SW480 (cell line): ENCODE data around the gene SETDB1.
A peak's percentile ranks its signal among the peaks of the same experiment; 100 is the strongest.

Source experiments
- DNase-seq: peaks from one replicate; pipeline ENCODE4 v3.0.0-alpha.2; 2016; ENCODE audit warnings: low spot score

SETDB1 gene

GRCh38 chr1:150976401-150976821, 50.2 kb downstream of the SETDB1 start:
- DNase-seq: no peak

DNA sequence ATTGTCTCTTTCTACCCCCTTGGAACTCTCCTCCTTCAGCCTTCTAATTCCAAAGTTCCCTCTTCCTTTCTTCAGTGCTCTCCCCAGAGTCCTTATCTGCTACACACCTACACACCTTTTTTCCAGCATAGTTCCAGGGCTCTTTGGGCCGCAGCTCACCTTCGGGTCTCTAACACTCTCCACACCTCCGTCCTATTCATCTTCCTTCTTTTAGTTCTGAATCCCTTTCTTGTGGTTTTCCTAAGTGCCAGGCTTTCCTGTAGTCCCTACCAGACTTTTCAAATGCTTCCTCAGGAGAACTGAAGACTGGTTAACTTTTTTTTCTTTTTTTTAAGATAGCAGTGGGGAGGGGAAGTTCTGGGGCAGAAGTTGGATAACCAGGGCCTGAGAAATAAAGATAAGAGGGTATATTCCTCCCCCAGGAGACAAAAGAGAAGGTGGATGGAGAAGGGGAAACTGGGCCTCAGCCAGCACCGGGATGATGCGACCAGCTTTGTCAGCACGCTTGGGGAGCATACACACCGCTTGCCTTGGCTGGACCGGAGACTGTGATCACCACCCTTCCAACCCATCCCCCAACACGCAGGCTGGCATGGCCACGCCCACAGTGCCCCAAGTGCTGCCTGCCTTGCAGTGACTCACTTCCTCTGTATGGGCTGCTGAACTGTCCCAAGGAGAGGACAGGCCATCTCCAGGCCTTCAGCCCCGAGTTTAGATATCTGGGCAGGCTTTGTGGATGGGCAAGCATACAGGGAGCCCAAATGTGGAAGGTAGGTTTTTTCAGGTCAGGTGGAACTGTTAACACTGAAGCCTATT, 50.9 kb downstream of the SETDB1 start:
- peak; percentile 91 for DNase-seq

DNA sequence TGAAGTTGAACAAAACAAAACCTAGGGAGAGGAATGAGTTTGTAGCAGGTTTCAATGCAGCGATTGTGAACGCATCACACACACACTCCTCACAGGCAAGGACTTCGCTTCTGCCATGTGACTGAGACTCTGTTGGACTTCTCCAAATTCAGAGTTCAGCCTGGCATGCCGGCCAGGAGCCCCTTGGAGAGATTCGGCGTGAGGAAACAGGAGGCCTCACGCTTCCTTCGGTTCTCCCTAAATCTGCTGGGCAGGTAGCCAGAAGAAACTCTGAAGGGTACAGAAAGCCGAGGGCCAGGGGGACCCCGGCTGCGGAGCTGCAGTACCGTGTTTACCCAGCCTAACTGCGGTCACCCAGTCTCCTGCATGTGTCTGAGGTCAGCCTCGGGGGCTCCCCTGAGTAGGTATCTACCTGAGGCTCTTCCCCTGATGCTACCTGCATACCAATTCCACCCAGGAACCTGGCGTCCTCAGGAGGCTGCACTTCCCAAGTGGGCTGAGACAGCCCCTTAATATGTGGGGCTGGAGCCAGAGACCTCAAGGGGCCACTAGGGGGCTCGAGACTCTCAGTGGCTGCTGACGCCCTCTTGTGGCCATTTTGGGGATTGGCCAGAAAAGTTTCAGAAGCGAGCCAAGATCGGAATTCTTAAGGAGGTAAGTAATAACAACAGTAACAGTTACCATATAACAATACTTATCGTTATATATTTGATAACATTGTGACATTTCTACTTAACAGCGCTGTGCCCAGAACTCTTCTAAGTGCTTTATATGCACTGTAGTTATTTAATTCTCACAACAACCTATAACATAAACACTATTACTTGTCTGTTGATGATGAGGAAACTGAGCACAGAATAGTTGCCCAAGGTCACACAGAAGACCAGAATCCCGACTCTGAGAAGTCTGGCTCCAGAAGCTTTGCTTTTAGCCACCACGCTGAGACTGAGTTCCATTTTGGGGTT, 53.2 kb downstream of the SETDB1 start:
- DNase-seq: peak; percentile 63

DNA sequence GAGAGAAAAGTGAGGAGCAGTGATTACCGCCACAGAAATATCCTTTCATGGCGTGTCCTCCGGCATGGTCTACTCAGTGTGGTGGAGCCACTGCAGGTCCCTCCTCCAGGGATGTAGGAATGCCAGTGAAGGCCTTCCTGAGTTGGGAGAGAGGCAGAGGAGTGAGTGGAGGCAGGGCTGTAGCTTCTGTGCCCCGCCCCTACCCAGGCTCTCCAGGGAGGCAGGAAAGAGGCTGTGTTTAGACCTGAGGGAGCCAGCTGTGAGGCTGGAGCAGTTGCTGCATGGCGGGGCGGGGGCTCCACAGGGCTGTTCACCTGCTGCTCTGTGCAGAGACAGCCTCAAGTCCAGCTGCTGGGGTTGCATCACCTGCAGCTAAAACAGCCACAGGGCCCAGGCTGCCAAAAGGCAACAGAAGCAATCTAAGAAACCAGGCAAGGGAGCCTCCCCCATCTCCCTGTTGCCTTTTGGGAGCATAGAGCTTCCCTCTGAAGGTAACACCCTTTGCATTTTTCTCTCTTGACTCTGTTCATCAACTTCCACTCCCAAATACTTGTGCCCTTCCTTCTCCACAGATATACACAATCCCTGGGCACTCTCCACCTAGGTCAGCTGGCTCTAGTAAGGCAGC, 55.1 kb downstream of the SETDB1 start:
- peak; percentile 59 for DNase-seq

DNA sequence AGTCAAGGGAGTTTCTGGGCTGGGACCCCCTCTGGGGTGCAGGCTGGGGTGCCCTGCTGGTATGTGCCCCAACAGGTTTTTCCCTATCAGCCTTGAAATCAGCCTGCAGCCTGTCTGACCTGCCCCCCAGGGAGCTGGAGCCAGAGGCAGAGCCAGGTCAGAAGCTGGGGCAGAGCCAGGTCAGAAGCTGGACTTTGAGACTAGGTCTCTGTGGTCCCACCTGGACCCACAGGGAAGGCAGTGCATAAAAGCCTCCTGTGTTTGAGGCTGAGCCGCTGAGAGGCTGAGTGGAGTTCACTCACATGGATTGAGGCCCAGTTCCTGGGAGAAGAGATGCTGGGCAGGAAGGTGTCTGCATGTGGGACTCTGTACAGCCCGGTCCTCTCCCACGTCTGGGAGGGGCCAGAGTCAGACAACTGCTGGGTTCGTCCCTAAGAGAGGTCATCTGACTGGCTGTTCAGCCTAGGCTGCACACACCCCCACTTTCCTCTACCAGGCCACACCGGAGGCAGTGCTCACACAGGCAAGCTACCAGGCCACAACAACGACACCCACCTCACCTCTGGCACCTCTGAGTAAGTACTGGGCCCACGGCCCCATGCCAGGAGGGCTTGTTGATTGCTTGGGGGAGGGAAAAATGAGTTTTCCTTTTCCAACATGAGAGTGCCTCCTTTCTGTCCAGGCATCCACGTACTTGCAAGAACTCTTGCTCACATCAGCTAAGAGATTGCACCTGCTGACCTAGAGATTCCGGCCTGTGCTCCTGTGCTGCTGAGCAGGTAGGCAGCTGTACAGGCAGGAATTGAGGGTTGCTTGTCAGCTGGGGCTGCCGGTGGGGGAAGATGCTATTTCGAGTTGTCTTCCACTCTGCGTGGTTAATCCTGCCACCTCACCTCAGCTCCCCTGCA, 55.9 kb downstream of the SETDB1 start, which contains the start of gene ANXA9:
ANXA9 (plus strand) TSS at position 488 of the 908 bp plus-strand sequence. CDS start 814 bp downstream, outside the sequence.
- peak; percentile 76 for DNase-seq

- DNase-seq: peak; percentile 57
These were observed 59.1 kb downstream of the SETDB1 start for GRCh38 chr1:150985179-150985825.

DNA sequence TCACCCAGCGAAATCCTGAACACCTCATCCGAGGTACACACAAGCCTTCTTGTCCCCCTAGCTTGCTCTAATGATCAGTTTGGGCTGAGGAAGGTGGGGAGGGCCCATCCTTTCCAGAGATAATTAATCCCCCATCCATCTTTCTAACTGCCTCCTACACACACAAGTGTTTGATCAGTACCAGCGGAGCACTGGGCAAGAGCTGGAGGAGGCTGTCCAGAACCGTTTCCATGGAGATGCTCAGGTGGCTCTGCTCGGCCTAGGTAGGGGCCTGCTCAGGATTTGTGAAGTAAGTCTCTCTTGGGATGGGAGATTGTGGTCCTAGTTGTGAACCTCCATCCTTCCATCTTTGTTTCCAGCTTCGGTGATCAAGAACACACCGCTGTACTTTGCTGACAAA, 61.8 kb downstream of the SETDB1 start:
- no peak for DNase-seq

GRCh38 chr1:150992626-150993025, 66.5 kb downstream of the SETDB1 start:
- no peak for DNase-seq

DNA sequence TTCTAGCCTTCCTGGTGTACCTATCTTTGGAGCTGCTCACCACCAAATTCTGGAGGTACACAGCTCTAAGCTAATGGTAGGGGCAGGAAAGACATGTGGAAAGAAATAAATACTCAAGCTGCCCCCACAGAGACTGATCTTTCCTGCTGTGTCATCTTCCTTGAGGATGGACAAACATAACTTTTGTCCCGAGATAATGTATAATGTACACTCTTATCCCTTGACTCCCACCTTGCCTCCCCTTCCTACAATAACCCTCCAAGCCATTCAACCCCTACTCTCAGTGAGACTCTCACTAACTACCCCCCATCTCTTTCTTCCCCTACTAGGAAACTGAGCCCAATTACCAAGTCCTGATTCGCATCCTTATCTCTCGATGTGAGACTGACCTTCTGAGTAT, 68.1 kb downstream of the SETDB1 start:
- no peak for DNase-seq

DNA sequence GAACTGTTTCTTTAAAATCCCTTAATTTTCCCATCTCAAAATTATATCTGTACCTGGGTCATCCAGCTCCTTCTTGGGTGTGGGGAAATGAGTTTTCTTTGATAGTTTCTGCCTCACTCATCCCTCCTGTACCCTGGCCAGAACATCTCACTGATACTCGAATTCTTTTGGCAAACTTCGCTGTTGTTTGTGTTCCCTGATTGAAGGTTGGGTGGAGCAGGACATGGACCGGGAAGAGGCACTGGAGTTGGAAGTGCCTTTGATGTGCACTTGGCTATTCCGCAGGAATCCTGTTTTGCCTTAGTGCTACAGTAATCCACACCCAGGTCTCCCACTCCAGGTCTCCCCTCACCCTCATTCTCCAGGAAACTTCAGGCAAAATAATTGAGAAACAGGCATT, 69.3 kb downstream of the SETDB1 start:
- no peak for DNase-seq

DNA sequence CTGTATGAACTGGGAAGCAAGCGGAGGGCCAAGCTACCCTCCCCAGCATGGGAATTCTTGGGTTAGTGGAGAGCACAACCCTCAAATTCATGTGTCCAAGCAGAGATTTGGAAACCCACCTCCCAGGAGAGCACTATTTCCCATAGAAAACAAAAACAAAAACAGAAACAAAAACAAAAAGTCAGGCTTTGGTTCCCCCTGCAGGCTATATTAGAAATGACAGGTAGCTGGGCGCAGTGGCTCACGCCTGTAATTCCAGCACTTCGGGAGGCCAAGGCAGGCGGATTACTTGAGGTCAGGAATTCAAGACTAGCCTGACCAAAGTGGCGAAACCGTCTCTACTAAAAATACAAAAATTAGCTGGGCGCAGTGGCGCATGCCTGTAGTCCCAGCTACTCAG, 69.7 kb downstream of the SETDB1 start:
- no peak for DNase-seq

- no peak for DNase-seq
These were observed 71.1 kb downstream of the SETDB1 start for GRCh38 chr1:150997126-150997872.

DNA sequence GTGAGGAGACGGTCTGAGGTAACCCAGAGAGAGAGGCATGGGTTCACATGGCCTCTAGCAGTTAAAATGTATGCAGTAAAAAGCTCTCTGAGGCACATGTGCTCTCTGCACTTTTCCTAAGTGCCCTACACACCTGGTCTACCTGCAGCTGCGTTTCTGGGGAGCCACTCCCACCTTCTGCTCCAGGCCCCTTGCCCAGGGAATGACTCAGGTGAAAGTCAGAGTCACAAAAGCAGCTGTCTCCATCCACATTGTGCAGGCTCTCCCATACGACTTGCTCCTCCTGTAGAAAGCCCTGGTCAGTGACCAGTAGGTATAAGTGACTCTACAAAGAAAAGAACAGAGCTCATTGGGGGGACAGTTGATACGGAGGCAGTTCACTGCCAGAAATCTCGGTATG, 71.8 kb downstream of the SETDB1 start:
- no peak for DNase-seq

- peak; percentile 92 for DNase-seq
These were observed 73.0 kb downstream of the SETDB1 start for GRCh38 chr1:150999051-150999674.

DNA sequence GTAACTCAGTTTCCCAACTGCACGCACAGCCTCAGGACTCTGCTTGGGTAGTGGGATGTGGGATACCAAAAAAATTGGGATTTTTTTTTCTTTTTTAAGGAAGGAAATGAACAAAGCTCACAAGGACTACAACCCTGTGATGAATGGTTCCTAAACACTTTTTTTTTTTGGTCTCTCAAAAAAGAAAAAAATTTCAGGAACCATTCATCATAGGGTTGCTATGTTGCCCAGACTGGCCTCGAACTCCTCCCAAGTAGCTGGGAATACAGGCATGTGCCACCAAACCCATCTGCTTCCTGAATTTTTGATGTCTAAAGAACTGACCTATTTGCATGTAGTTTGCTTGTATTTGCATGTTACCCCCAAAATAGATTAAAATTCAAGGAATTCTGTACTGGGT, 73.8 kb downstream of the SETDB1 start:
- no peak for DNase-seq

DNA sequence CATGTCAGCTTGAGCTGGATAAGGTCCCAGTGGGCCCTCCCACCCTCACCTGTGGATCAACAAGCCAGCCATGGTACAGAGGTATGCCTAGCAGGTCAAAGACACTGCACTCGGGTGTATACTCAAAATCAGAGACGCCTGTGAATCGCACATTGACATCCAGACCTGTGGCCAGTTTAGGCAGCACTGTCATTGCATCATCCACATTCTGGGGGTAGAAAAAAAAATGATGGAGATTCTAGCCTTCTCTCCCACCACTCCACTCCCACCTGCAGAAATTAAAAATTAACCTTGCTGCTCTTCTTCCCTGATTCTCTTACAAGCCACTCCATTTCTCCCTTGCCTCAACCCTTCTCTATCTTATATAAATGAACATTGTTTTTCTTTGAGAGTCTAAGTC, 74.2 kb downstream of the SETDB1 start:
- DNase-seq: no peak

- DNase-seq: no peak
These were observed 75.4 kb downstream of the SETDB1 start for GRCh38 chr1:151001602-151002001.

DNA sequence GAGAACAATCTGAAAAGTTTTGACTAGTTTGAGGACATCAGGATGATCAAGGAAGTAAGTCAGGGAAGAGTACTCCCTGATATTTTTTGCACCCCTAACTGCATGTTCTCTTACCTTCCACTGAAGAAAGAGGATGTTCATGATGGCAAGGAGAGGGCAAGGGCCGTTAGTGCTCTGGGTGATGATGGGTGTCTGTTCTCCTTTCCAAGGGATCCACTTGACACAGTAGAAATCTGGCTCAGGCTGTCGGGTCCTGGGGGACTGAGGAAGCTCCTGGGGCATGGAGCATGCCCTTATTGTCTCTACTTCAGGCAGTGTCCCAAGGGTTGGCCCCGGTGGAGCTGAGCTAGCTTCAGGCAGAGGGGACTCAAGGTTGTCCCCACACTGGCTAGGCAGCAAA, 75.9 kb downstream of the SETDB1 start:
- no peak for DNase-seq

DNA sequence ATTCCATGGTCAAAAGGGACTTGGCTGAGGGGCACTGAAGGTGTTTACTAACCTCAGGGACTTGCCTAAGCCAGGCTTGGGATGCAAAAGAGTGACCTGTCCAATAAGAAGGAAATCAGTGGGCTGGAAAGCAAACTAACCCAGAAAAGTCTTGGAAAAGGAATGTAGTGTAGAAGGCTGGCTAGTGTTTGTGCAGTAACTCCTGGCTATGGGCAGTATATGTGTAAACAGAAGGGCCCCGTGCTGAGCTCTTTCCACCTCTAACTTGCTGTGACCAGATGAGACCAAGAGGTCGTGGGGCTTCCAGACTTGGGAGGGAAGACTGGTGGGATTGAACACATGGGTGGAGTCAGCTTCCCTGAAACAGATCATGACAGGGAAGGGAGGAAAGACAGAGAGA, 76.4 kb downstream of the SETDB1 start:
- no peak for DNase-seq

GRCh38 chr1:151003180-151003579, 77.0 kb downstream of the SETDB1 start:
- DNase-seq: no peak
